Colonic mucosa (tissue), 4 donors: Measurements from ENCODE around the gene PRSS38. TPM values are rescaled to one million over a fixed set of nuclear protein-coding genes. Genes with fewer than 3 reads are reported as not detected.

Experiments used
- DNase-seq: peaks from one replicate; pipeline ENCODE4 v3.0.0-alpha.2; 2020
- H3K27ac ChIP-seq: fragments of 200-600 bp; one replicate; pipeline ENCODE4 v1.8.0; 2021
- H3K27me3 ChIP-seq: fragments of 200-600 bp; one replicate; pipeline ENCODE4 v1.8.0; 2021
- H3K36me3 ChIP-seq: fragments of 200-600 bp; one replicate; pipeline ENCODE4 v1.8.0; 2021
- H3K4me1 ChIP-seq: fragments of 200-600 bp; one replicate; pipeline ENCODE4 v1.8.0; 2021; ENCODE audit warnings: mild to moderate bottlenecking
- H3K4me3 ChIP-seq: fragments of 200-600 bp; one replicate; pipeline ENCODE4 v1.8.0; 2021
- H3K9ac ChIP-seq, 2 donors: one replicate each; pipeline ENCODE4 v1.7.0; 2013; ENCODE audit warnings: control low read depth in 2 of 2, low read depth in 2 of 2, low read length in 2 of 2
- H3K9me3 ChIP-seq: fragments of 200-600 bp; one replicate; pipeline ENCODE4 v1.8.0; 2021
- CTCF ChIP-seq: fragments of 200-600 bp; IDR thresholded peaks from one replicate; pipeline ENCODE4 v1.8.0; 2022; ENCODE audit warnings: antibody characterized with exemption, mild to moderate bottlenecking
- intact Hi-C: fragments of 100-400 bp; cut with DNase I; formaldehyde crosslinking; loops from one replicate; pipeline ENCODE4 v1.14.1; 2022
- total RNA-seq, 2 donors: library from RNA; stranded (reverse); fragmentation: NEBNext Ultra II Directional in 1 of 2; extraction: Animal tissue kit (Norgen Biotek cat#: 25700) in 1 of 2; gene quantifications; one replicate each; pipeline ENCODE4 v1.2.1, GENCODE V29; 2021
- donor health status: healthy.
- donor health status: DM: no; HTN: no; CAD: no.
- donor health status: DM: no; HTN: no; CAD: no.

PRSS38 gene
- total RNA-seq, 2 donors from 2014 or later: not detected

GRCh38 chr1:227789084-227790033 lies 26.1 kb upstream of the PRSS38 start:
- Histone ChIP-seq H3K27ac (no peak overlapping the region), H3K27me3 (peaks cover 8% of the 10 kb centered on the region), H3K9ac (peak overlapping the region in 1 of 2 donors; percentile 62), H3K36me3 (no peaks in the 10 kb centered on the region), H3K4me3 (peak overlapping the region; percentile 49), H3K9me3 (no peaks in the 10 kb centered on the region), H3K4me1 (peaks cover 11% of the 10 kb centered on the region)
- intact Hi-C loops: no loop called here
- peak; percentile 18 for DNase-seq
- TF ChIP-seq CTCF: no peak

- TF ChIP-seq CTCF: no peak
- no peak overlapping the region for H3K4me3 ChIP-seq
- H3K4me1 ChIP-seq: peaks cover 11% of the 10 kb centered on the region
- no peak overlapping the region for H3K27ac ChIP-seq
- H3K27me3 ChIP-seq: peaks cover 8% of the 10 kb centered on the region
- DNase-seq: no peak
- H3K9me3 ChIP-seq: no peaks in the 10 kb centered on the region
- no peaks in the 10 kb centered on the region for H3K36me3 ChIP-seq
- intact Hi-C loops: no loop called here
- no peak overlapping the region for H3K9ac ChIP-seq
These were observed 25.5 kb upstream of the PRSS38 start for GRCh38 chr1:227790034-227790400.

DNA sequence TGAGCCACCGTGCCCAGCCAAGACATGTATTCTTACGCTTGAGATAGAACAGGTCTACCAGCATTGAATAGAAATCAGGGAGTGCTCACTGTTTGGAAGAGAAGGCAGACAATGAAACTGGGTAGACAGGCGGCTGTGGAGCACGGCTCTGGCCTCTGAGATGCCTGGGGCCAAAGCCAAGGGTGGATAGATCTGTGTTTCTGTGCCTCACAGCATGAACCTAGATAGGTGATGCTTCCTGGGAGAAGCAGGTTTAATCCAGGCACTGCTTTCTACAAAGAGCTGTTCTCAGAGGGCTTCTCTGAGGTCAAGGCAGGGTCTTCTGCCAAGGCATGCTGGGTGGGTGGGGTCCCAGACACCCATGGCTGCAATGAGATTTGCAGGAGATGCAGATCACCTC lies 24.6 kb upstream of the PRSS38 start:
- intact Hi-C loops: no loop called here
- no peak for TF ChIP-seq CTCF
- Histone ChIP-seq H3K4me3 (no peak overlapping the region), H3K9ac (no peak overlapping the region), H3K36me3 (no peaks in the 10 kb centered on the region), H3K27me3 (peaks cover 7% of the 10 kb centered on the region), H3K27ac (no peak overlapping the region), H3K4me1 (peaks cover 11% of the 10 kb centered on the region), H3K9me3 (no peaks in the 10 kb centered on the region)
- no peak for DNase-seq

GRCh38 chr1:227791425-227792143 lies 23.9 kb upstream of the PRSS38 start:
- DNase-seq: no peak
- Histone ChIP-seq H3K27me3 (peaks cover under 1% of the 10 kb centered on the region), H3K4me1 (peaks cover 8% of the 10 kb centered on the region), H3K4me3 (no peak overlapping the region), H3K9me3 (no peaks in the 10 kb centered on the region), H3K9ac (no peak overlapping the region), H3K36me3 (no peaks in the 10 kb centered on the region), H3K27ac (no peak overlapping the region)
- TF ChIP-seq CTCF: no peak
- intact Hi-C loops: no loop called here

DNA sequence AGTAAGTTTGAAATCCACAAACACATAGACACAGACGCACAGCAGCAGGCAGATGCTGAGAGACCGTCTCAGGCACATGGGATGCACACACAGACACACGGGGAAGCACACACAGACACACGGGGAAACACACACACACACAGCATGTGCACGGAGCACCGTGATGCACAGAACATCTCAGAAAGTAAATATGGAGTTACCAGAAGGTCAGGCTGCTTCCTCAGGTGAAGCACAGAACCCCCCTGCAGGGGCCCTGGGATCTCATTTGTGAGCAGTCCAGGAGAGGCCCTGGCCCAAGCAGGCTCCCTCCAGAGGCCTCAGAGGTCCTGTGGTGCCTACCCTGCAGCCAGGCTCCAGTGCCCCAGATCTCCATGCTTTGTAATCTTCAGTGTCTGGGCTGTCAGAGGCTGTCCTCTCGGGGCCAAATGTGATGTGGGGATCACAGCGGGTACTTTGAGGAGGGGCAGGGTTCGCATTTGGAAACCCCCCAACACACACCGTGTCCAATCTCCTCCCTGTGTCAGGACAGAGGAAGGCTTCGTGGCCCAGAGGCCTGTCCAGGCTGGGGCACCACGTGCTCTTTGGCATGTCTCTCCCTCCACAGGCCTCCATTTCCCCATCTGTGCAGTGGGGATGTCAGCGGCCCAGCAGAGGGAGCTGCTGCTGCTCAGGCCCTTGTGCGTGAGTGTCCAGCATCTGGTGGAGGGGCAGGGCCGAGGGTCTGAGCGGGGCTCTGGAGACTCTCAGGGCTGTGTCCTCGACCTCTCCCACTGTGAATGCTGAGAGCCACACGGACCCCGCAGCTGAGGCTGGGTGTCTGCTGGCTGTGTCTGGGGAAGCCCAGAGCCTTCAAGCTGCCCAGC lies 23.0 kb upstream of the PRSS38 start:
- H3K27me3 ChIP-seq: no peaks in the 10 kb centered on the region
- H3K4me1 ChIP-seq: no peaks in the 10 kb centered on the region
- intact Hi-C loops: no loop called here
- H3K27ac ChIP-seq: no peak overlapping the region
- H3K4me3 ChIP-seq: no peak overlapping the region
- H3K9ac ChIP-seq: no peak overlapping the region
- DNase-seq: no peak
- H3K36me3 ChIP-seq: no peaks in the 10 kb centered on the region
- TF ChIP-seq CTCF: no peak
- no peaks in the 10 kb centered on the region for H3K9me3 ChIP-seq
